ENCODE results near the gene FOXL2. TPM values are rescaled to one million over a fixed set of nuclear protein-coding genes. Genes with fewer than 3 reads are reported as not detected.

Gene FOXL2
- total and polyA plus RNA-seq, 2 of the 13 experiments (the other 11 are each of a cell fraction or from before 2014, with no cell fraction given): not detected

- TF ChIP-seq PTBP1 (IDR thresholded peaks at IDR 0.05; ENCODE audit: low read depth, low read length, poor library complexity, severe bottlenecking): peak; percentile 53
- TF ChIP-seq IRF2 (CRISPR knock-in tag; IDR thresholded peaks at IDR 0.05): no peak
- no peak for TF ChIP-seq NFKB2 (CRISPR knock-in tag; IDR thresholded peaks at IDR 0.05; ENCODE audit: borderline replicate concordance)
- TF ChIP-seq, protein P1, sequence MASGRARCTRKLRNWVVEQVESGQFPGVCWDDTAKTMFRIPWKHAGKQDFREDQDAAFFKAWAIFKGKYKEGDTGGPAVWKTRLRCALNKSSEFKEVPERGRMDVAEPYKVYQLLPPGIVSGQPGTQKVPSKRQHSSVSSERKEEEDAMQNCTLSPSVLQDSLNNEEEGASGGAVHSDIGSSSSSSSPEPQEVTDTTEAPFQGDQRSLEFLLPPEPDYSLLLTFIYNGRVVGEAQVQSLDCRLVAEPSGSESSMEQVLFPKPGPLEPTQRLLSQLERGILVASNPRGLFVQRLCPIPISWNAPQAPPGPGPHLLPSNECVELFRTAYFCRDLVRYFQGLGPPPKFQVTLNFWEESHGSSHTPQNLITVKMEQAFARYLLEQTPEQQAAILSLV (CRISPR knock-in tag; IDR thresholded peaks at IDR 0.05; ENCODE audit: borderline replicate concordance): 0 out of 2 replicates have a peak, but pooled peaks have one; percentile 53
- TF ChIP-seq NR2F6 (IDR thresholded peaks at IDR 0.05): no peak
- TF ChIP-seq NR2F6 (CRISPR knock-in tag; IDR thresholded peaks at IDR 0.05): no peak
- TF ChIP-seq ZFP36L2 (CRISPR knock-in tag; IDR thresholded peaks at IDR 0.05): no peak
- no peak for TF ChIP-seq KLF13 (CRISPR knock-in tag; IDR thresholded peaks at IDR 0.05)
- peak; percentile 33; the same call in 1 of the 2 replicates for TF ChIP-seq GFI1 (CRISPR knock-in tag; IDR thresholded peaks at IDR 0.05; ENCODE audit: borderline replicate concordance)
- no peak for TF ChIP-seq FOSL1 (CRISPR knock-in tag; IDR thresholded peaks at IDR 0.05; ENCODE audit: borderline replicate concordance)
- TF ChIP-seq ZNF816 (CRISPR knock-in tag; IDR thresholded peaks at IDR 0.05; ENCODE audit: borderline replicate concordance): no peak
- TF ChIP-seq JARID2 (CRISPR knock-in tag; IDR thresholded peaks at IDR 0.05; ENCODE audit: insufficient replicate concordance): no peak
- TF ChIP-seq GTF3A (CRISPR knock-in tag; conservative IDR thresholded peaks at IDR 0.05): no peak
- no peak for TF ChIP-seq ZNF292 (CRISPR knock-in tag; IDR thresholded peaks at IDR 0.05; ENCODE audit: borderline replicate concordance, low read depth)
- no peak for TF ChIP-seq MBD4 (IDR thresholded peaks at IDR 0.05; ENCODE audit: borderline replicate concordance, low read length)
- no peak for TF ChIP-seq AKNA (CRISPR knock-in tag; IDR thresholded peaks at IDR 0.05; ENCODE audit: borderline replicate concordance)
- no peak for TF ChIP-seq AKAP8 (CRISPR knock-in tag; IDR thresholded peaks at IDR 0.05)
- TF ChIP-seq TCF7L2 (IDR thresholded peaks at IDR 0.05; ENCODE audit: low read depth, low read length): no peak
- TF ChIP-seq ZNF556 (CRISPR knock-in tag; IDR thresholded peaks at IDR 0.05; ENCODE audit: borderline replicate concordance): peak; percentile 28; the same call in 1 of the 2 replicates
- TF ChIP-seq FOXA1 (IDR thresholded peaks at IDR 0.05): no peak
- TF ChIP-seq FOXA1 (CRISPR knock-in tag; IDR thresholded peaks at IDR 0.05): no peak
- TF ChIP-seq IKZF1 (IDR thresholded peaks at IDR 0.05): no peak
- TF ChIP-seq ZNF878 (CRISPR knock-in tag; IDR thresholded peaks at IDR 0.05): no peak
- TF ChIP-seq TIGD3 (CRISPR knock-in tag; IDR thresholded peaks at IDR 0.05; ENCODE audit: borderline replicate concordance): no peak
Measured at GRCh38 chr3:138915503-138916498, 31.1 kb downstream of the FOXL2 start (continued).
